ENCODE results near the gene BCDIN3D.

DNA sequence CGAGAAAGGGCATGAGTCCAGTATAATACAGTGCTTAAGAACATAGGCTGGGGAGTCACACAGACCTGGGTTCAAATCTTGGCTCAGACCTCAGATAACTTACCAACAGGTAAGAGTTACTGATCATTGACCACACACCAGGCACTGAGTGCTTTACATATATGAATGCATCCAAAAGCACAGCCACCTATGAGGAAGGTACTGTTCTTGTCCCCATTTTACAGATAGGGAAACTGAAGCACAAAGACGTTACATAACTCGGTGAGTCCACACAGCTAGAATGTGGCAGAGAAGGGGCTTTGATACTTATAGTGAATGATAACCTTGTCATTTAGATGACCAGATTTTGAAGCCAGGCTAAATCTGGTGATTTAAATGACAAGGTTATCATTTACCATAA lies 33.2 kb upstream of the BCDIN3D start:
- TF ChIP-seq, protein P1, sequence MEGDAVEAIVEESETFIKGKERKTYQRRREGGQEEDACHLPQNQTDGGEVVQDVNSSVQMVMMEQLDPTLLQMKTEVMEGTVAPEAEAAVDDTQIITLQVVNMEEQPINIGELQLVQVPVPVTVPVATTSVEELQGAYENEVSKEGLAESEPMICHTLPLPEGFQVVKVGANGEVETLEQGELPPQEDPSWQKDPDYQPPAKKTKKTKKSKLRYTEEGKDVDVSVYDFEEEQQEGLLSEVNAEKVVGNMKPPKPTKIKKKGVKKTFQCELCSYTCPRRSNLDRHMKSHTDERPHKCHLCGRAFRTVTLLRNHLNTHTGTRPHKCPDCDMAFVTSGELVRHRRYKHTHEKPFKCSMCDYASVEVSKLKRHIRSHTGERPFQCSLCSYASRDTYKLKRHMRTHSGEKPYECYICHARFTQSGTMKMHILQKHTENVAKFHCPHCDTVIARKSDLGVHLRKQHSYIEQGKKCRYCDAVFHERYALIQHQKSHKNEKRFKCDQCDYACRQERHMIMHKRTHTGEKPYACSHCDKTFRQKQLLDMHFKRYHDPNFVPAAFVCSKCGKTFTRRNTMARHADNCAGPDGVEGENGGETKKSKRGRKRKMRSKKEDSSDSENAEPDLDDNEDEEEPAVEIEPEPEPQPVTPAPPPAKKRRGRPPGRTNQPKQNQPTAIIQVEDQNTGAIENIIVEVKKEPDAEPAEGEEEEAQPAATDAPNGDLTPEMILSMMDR (IDR thresholded peaks at IDR 0.05), result no peak
- TF ChIP-seq TEAD4 (IDR thresholded peaks at IDR 0.05; ENCODE audit: borderline replicate concordance, insufficient read depth), result no peak
